Ovary (tissue), 3 donors: Measurements from ENCODE around the gene UTP18.

Source experiments
- EP300 ChIP-seq: sonication (generic); formaldehyde crosslinking; IDR thresholded peaks from one replicate; pipeline ENCODE4 v1.6.1; 2017; ENCODE audit warnings: antibody characterized with exemption
- POLR2A ChIP-seq: fragments of 450-650 bp; IDR thresholded peaks from one replicate; pipeline ENCODE4 v1.6.1; 2017; ENCODE audit warnings: antibody characterized with exemption, mild to moderate bottlenecking, moderate library complexity
- TF ChIP-seq, protein P1 (sequence below), 3 donors: fragments of 450-650 bp in 2 of 3; fragments of 200-600 bp in 1 of 3; IDR thresholded peaks; one replicate each; pipeline versions ENCODE4 v1.5.1 to v1.8.0; 2016 to 2022; ENCODE audit warnings: antibody characterized with exemption in 3 of 3, mild to moderate bottlenecking in 1 of 3
- donor health status: DM: no; HTN: no; CAD: no.

GRCh38 chr17:51275381-51275780 lies 15.0 kb downstream of the UTP18 start:
- TF ChIP-seq, protein P1, sequence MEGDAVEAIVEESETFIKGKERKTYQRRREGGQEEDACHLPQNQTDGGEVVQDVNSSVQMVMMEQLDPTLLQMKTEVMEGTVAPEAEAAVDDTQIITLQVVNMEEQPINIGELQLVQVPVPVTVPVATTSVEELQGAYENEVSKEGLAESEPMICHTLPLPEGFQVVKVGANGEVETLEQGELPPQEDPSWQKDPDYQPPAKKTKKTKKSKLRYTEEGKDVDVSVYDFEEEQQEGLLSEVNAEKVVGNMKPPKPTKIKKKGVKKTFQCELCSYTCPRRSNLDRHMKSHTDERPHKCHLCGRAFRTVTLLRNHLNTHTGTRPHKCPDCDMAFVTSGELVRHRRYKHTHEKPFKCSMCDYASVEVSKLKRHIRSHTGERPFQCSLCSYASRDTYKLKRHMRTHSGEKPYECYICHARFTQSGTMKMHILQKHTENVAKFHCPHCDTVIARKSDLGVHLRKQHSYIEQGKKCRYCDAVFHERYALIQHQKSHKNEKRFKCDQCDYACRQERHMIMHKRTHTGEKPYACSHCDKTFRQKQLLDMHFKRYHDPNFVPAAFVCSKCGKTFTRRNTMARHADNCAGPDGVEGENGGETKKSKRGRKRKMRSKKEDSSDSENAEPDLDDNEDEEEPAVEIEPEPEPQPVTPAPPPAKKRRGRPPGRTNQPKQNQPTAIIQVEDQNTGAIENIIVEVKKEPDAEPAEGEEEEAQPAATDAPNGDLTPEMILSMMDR (IDR thresholded peaks at IDR 0.05) = no peak
- no peak for TF ChIP-seq POLR2A
- TF ChIP-seq EP300 = no peak
